ENCODE results near the gene GRM7.

DNA sequence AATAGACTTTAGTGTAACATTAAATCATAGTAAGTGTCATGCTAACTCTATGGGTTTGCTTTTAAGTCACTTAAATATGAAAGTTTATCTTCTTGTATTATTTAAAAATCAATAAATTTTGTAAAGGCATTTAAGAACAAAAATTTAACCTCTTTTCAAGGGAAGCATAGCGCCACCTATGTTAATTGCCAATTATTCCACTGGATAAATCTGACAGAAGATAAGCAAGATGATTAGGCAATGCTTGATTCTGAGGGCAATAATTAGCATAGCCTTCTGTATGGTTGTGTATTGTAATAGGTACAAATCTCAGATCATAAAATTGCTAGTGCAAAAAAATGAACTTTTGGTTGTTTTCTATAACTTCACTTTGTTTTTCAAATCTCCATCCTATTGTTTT is 560.1 kb downstream of the GRM7 start:
- TF ChIP-seq, protein P1, sequence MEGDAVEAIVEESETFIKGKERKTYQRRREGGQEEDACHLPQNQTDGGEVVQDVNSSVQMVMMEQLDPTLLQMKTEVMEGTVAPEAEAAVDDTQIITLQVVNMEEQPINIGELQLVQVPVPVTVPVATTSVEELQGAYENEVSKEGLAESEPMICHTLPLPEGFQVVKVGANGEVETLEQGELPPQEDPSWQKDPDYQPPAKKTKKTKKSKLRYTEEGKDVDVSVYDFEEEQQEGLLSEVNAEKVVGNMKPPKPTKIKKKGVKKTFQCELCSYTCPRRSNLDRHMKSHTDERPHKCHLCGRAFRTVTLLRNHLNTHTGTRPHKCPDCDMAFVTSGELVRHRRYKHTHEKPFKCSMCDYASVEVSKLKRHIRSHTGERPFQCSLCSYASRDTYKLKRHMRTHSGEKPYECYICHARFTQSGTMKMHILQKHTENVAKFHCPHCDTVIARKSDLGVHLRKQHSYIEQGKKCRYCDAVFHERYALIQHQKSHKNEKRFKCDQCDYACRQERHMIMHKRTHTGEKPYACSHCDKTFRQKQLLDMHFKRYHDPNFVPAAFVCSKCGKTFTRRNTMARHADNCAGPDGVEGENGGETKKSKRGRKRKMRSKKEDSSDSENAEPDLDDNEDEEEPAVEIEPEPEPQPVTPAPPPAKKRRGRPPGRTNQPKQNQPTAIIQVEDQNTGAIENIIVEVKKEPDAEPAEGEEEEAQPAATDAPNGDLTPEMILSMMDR (conservative IDR thresholded peaks at IDR 0.05; ENCODE audit: low read length), result peak; percentile 68
- TF ChIP-seq EZH2phosphoT487 (IDR thresholded peaks at IDR 0.05; ENCODE audit: borderline replicate concordance, low read depth, low read length), result no peak
